Mucosa of stomach (tissue), 1 donor: ENCODE data around the gene C1orf167.

Source experiments
- H3K27me3 ChIP-seq: one replicate; pipeline ENCODE4 v1.7.0; 2013; ENCODE audit warnings: mild to moderate bottlenecking, low read length; ENCODE audit not compliant: control insufficient read depth, insufficient read depth
- H3K36me3 ChIP-seq: one replicate; pipeline ENCODE4 v1.7.0; 2013; ENCODE audit warnings: low read length; ENCODE audit not compliant: control insufficient read depth, insufficient read depth
- H3K4me1 ChIP-seq: one replicate; pipeline ENCODE4 v1.7.0; 2013; ENCODE audit warnings: mild to moderate bottlenecking, low read length; ENCODE audit not compliant: control insufficient read depth, insufficient read depth
- H3K4me3 ChIP-seq: one replicate; pipeline ENCODE4 v1.7.0; 2013; ENCODE audit warnings: low read length
- H3K9ac ChIP-seq: one replicate; pipeline ENCODE4 v1.7.0; 2013; ENCODE audit warnings: mild to moderate bottlenecking, low read length, moderate library complexity
- H3K9me3 ChIP-seq: one replicate; pipeline ENCODE4 v1.7.0; 2013; ENCODE audit warnings: mild to moderate bottlenecking, low read length, moderate library complexity; ENCODE audit not compliant: control insufficient read depth
- donor health status: Pancreatic carcinoma.

The C1orf167 gene

DNA sequence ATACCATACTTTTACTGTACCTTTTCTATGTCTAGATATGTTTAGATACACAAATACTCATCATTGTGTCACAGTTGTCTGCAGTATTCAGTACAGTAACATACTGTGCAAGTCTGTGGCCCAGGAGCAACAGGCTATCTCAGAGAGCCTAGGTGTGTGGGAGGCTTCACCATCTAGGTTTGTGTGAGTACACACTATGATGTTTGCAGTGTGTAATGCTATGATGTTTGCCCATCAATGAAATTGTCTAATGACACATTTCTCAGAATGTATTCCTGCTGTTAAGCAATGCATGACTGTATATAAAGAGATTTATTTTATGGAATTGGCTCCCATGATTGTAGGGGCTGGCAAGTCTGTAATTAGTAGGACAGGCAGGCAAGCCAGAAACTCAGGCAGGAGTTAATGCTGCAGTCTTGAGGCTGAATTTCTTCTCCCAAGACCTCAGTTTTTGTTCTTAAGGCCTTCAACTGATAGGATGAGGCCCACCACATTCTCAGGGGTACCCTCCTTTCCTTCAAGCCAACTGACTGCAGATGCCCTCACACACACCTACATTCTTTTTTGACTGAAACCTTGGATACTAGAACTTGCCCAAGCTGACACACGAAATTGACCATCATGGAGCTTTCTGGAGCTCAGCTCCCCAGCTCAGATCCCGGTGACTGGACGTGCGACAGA is 33.7 kb upstream of the C1orf167 start:
- Histone ChIP-seq H3K9ac (no peak overlapping the region), H3K9me3 (no peaks in the 10 kb centered on the region), H3K27me3 (no peaks in the 10 kb centered on the region), H3K36me3 (no peaks in the 10 kb centered on the region), H3K4me3 (no peak overlapping the region), H3K4me1 (peaks cover 16% of the 10 kb centered on the region)

DNA sequence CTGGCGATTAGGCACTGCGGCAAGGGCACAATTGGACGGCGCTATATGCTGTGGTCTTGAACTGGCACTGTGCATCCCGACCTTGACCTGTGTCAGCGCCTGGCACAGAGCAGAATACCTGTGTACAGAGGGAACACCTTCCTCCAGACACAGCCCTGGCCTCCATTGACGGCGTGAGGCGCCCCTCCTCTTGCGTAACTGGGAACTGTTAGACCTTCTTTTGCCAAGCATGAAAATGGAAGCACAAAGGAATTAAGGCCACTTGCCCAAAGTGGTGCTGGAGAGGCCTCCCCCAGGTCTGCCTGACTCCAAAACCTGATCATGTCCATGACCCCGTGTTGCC is 32.9 kb upstream of the C1orf167 start:
- Histone ChIP-seq H3K9ac (no peak overlapping the region), H3K27me3 (no peaks in the 10 kb centered on the region), H3K36me3 (no peaks in the 10 kb centered on the region), H3K9me3 (no peaks in the 10 kb centered on the region), H3K4me3 (no peak overlapping the region), H3K4me1 (peaks cover 16% of the 10 kb centered on the region)

DNA sequence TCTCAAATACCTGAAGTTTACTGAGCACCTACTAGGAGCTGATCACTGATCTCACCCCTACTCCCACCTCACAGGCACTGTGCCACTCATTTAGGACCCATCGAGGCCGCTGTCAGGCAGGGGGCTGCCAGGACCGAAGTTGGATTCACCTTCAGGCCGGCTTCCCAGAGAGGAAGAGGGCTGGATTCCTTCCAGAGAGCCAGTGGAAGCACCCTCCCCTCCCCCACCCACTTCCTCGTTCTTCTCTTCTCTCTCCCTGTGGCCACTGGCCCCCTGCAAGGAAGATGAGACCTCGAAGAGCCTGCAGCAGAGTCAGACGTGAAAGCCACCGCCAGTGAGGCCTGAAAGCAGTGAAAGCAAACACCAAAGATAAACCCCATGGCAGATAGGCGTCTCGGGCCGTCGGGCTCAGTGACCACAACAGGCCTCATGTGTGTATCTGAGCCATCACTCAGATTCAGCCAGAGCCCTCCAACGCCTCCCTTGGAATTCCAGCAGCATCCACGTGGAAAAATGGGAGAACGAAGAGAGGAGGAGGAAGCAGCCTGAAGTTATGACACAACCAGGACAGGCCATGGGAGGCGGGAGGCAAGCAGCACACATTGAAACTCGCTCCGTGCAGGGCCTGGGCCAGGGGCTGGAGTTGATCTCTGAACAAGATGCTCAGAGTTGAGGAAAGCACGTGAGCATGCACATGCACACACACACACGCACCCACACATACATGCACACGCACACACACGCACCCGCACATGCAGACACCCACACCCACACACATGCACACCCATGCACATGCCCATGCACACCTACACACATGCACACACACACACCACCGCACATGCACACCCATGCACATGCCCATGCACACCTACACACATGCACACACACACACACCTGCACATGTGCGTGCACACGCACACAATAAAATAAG is 32.2 kb upstream of the C1orf167 start:
- Histone ChIP-seq H3K9ac (no peak overlapping the region), H3K4me1 (peaks cover 16% of the 10 kb centered on the region)

DNA sequence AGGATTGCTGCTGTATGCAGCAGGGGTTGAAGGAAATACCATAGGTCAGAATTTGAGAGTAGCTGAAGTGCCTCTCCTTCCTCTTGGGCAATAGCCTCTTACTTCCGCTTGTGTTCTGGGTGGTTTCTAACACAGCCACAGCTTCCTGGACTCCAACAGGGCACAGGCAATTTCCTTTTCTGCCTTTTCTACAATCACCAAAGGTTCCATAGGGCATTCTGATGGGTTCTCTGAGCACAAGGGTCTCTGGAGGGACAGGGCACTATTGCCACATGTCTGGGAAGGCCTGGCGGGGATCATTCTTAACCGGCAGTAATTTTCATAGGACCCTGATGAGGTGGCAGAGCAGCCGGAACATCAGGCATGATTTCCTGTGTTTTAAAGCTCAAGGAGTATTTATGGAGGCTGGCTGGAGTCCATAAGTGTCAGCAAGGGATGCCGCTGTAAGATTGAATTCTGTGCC is 31.5 kb upstream of the C1orf167 start:
- H3K4me1 ChIP-seq: peaks cover 19% of the 10 kb centered on the region
- H3K36me3 ChIP-seq: no peaks in the 10 kb centered on the region
- no peak overlapping the region for H3K4me3 ChIP-seq
- H3K9me3 ChIP-seq: no peaks in the 10 kb centered on the region
- H3K9ac ChIP-seq: no peak overlapping the region
- no peaks in the 10 kb centered on the region for H3K27me3 ChIP-seq

More for the DNA sequence above, 32.2 kb upstream of the C1orf167 start:
- Histone ChIP-seq H3K4me3 (no peak overlapping the region), H3K27me3 (no peaks in the 10 kb centered on the region), H3K9me3 (no peaks in the 10 kb centered on the region), H3K36me3 (no peaks in the 10 kb centered on the region)

DNA sequence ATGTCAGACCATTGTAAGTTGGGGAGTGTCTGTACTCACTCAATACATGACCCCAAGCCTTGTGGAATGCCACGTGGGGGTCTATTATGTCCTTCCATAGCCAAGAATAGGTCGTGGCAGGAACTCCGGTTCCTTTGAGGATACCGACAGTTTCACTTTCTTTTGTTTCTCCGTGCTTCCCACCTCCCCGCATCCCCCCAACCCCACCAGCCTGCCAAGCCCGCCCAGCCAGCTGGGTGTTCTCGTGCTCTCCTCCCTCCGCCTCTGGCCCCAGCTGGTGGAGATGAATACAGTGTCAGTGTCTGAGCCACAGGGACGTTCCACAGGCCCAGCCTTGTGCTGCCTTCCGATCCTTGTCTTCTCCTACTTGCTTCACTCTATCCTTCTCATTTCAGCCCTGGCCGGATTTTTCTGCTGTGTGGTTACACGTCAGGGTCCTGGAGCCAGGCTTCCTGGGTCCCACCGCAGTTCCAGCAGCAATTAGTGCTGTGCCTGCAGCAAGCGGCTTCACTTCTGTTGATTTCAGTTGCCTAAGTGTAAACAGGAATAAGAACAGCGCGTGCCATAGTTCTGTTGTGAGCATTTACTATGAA is 30.2 kb upstream of the C1orf167 start:
- Histone ChIP-seq H3K9me3 (no peaks in the 10 kb centered on the region), H3K4me1 (peaks cover 24% of the 10 kb centered on the region), H3K9ac (peak overlapping the region; percentile 42), H3K4me3 (no peak overlapping the region), H3K27me3 (no peaks in the 10 kb centered on the region), H3K36me3 (no peaks in the 10 kb centered on the region)

DNA sequence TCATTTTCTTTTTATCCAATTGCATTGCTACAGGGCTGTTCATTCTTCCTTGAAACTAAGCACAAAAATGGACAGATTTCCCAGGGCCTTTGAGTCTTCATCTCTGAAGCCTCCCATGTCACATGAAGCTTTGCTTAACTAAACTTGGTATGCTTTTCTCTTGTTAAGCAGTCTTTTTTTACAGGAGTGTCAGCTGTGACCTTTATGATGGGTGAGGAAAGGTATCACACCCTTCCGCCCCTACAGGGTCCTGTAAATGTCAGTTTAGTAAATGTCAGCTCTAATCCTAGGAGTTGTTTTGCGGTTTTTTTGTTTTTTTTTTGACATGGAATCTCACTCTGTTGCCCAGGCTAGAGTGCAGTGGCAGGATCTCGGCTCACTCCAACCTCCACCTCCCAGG is 28.7 kb upstream of the C1orf167 start:
- H3K4me3 ChIP-seq: no peak overlapping the region
- no peaks in the 10 kb centered on the region for H3K27me3 ChIP-seq
- no peak overlapping the region for H3K9ac ChIP-seq
- H3K36me3 ChIP-seq: no peaks in the 10 kb centered on the region
- peaks cover 32% of the 10 kb centered on the region for H3K4me1 ChIP-seq
- no peaks in the 10 kb centered on the region for H3K9me3 ChIP-seq

DNA sequence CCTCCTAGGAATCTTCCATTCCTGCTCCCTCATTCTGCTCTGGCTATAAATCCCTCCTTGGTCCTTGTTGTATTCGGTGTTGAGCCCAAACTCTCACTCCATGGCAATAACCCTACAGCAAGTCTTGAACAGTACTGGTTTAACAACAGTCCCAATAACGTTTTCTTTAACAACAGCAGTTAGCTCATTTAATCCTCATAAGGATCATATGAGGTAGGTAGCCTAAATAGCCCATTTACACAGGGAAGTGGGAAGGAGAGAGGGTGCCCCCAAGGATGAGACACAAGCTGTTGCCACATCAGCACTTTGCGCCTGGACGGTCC is 26.5 kb upstream of the C1orf167 start:
- peak overlapping the region; percentile 93 for H3K4me3 ChIP-seq
- no peak overlapping the region for H3K9ac ChIP-seq
- H3K36me3 ChIP-seq: no peaks in the 10 kb centered on the region
- no peaks in the 10 kb centered on the region for H3K9me3 ChIP-seq
- no peaks in the 10 kb centered on the region for H3K27me3 ChIP-seq
- peaks cover 18% of the 10 kb centered on the region for H3K4me1 ChIP-seq

DNA sequence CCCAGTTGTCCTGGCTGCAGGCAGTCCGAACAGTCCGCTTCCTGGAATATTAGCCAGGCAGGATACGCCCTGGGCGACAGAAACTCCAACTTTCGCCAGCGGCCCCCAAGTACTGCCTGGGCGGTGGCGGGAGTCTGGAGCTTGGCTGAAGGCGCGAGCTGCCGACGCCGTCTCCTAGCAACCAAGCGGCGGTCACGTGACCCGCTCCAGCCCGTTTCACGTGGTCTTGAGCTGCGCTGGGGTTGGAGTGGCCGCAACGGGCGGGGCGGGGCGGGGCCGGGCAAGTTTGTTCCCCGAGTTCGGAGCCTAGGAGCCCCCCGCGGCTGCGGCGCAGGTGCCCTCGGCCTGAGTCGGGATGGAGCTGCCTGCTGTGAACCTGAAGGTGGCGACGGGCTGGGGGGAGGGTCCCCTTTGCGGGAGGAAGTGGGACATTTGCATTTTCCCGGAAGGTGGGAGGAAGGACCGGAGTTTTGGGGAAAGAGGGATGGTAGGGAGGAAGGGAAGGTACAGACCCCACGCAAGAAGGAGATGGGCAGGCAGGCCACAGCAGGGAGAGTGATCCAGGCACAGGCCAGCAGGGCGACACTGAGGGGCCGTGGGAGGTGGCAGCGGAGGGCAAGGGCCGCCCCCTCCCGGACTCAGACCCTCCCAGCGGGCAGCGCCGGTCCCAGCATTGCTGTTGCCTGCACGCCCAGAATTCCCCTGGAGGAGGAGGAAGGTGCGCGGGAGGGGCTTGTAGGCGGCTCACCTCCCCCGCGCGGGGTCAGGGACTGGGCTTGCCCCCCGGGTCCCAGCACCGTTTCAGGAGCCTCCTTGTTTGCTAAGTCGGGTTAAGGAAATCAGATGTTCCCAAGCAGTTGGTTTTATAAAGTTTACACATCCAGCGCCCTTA is 25.9 kb upstream of the C1orf167 start, which contains the start of gene AGTRAP:
TSS of gene AGTRAP (plus strand) at position 283 of the 892 bp plus-strand sequence. CDS start at position 356, 73 bp downstream.
- H3K4me3 ChIP-seq: peak within 1 kb of the TSS; percentile 93
- peaks cover 16% of the 10 kb centered on the region for H3K4me1 ChIP-seq
- peak within 1 kb of the TSS; percentile 67 for H3K9ac ChIP-seq
- no peaks in the 10 kb centered on the region for H3K9me3 ChIP-seq
- no peaks in the 10 kb centered on the region for H3K36me3 ChIP-seq
- H3K27me3 ChIP-seq: no peaks in the 10 kb centered on the region

DNA sequence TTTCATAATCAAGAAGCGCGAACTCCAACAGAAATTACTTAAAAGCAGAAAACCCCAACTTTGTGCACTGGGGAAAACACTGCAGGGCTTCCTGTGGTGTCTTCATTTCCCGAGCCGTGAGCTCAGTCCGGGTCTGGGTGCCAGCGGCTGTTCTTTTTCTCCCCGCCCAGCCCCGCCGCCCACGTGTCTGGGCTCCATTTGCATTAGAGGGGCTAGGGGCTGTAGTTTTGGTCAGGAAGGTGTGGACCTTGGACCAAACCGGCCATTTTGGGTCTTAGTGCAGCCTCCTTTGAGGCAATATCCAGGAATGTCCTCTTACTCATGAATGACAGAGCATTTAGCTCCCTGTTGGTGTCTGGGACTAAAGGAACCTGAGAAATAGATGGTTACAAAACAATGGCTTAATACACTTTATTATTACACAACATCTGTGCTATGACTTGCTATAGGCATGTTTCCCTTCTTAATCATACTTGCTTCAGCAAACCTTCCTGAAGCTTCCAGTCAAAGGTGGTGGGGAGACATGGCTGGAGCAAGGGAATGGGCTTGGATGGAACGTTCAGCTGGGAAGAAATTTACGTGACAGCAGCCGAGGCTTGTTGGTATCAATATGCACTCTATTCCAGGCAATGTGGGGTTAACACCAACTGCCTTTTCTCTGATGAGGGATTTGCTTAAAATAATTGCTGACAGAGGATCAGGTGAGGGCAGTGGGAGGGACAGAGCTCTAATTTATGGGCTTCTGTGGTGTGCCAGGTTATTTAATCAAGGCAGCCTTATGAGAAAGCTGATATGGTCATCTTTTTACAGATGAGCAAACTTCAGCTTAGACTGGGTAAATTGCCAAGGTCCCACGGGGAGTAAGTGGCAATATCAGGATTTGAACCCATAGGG is 25.0 kb upstream of the C1orf167 start:
- no peaks in the 10 kb centered on the region for H3K36me3 ChIP-seq
- no peaks in the 10 kb centered on the region for H3K27me3 ChIP-seq
- peak overlapping the region; percentile 93 for H3K4me3 ChIP-seq
- H3K9ac ChIP-seq: peak overlapping the region; percentile 67
- H3K9me3 ChIP-seq: no peaks in the 10 kb centered on the region
- peaks cover 16% of the 10 kb centered on the region for H3K4me1 ChIP-seq

DNA sequence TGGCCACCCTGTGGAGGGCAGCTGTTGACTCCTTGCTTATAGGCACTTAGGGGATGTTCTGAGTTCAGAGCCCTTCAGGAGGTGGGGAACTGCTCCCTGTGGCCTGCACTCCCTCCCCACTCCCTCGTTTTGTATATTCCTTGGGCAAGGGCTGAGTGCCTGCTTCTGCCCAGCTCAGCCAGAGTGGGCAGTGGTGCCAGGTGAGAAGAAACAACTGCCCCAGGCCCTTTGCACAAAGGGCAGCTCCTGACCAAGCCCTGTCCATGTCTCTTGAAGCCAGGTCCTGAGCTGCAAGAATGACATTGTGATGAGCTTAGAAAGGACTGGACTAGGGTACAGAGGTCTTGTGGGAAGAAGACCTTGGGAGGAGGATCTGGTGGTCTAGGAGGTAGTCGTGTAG is 23.9 kb upstream of the C1orf167 start:
- no peaks in the 10 kb centered on the region for H3K27me3 ChIP-seq
- no peaks in the 10 kb centered on the region for H3K36me3 ChIP-seq
- H3K4me1 ChIP-seq: peaks cover 16% of the 10 kb centered on the region
- H3K4me3 ChIP-seq: no peak overlapping the region
- H3K9me3 ChIP-seq: no peaks in the 10 kb centered on the region
- no peak overlapping the region for H3K9ac ChIP-seq

DNA sequence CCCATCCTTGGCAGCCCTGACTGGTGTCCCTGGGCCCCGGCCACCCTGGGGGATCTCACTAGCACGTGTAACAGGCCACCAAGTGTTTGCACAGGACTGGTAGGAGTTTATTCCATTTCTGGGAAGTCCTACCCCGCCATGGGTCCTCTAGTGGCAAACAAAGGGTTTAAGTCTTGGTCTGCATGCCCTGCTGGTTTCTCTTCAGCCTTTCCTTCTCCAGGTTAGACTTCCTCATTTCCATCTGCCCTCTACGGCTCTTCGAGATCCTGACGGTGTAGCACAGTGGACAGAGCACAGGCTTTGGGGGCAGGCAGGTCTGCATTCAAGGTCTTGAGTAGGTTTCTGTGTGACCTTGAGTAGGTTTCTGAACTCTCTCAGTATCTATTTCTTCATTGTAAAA is 23.2 kb upstream of the C1orf167 start:
- H3K4me3 ChIP-seq: no peak overlapping the region
- H3K4me1 ChIP-seq: peaks cover 16% of the 10 kb centered on the region
- H3K27me3 ChIP-seq: no peaks in the 10 kb centered on the region
- H3K9me3 ChIP-seq: no peaks in the 10 kb centered on the region
- H3K36me3 ChIP-seq: no peaks in the 10 kb centered on the region
- H3K9ac ChIP-seq: no peak overlapping the region
